Neural crest cell (in vitro differentiated cells): ENCODE results near the gene TDRD3. TPM values are rescaled to one million over a fixed set of nuclear protein-coding genes. Genes with fewer than 3 reads are reported as not detected.
A peak's percentile ranks its signal among the peaks of the same experiment; 100 is the strongest.

ENCODE experiments used
- DNase-seq: peaks from one replicate; pipeline ENCODE4 v3.0.0; 2021; ENCODE audit warnings: low read depth, mixed read lengths, low spot score
- H3K27ac Mint-ChIP-seq: one replicate; pipeline ENCODE4 v1.8.0; 2021; ENCODE audit warnings: mild to moderate bottlenecking, mixed read lengths; ENCODE audit not compliant: unreplicated experiment
- H3K27me3 Mint-ChIP-seq: 2 replicates; pipeline ENCODE4 v1.8.0; 2021; ENCODE audit warnings: low read depth, mild to moderate bottlenecking, mixed read lengths
- H3K36me3 Mint-ChIP-seq: 2 replicates; pipeline ENCODE4 v1.8.0; 2021; ENCODE audit warnings: low read depth, mild to moderate bottlenecking, mixed read lengths
- H3K4me1 Mint-ChIP-seq: 2 replicates; pipeline ENCODE4 v1.8.0; 2021; ENCODE audit warnings: mixed read lengths
- H3K4me3 Mint-ChIP-seq: one replicate; pipeline ENCODE4 v1.8.0; 2021; ENCODE audit warnings: mild to moderate bottlenecking, mixed read lengths
- H3K9me3 Mint-ChIP-seq: 2 replicates; pipeline ENCODE4 v1.8.0; 2021; ENCODE audit warnings: mixed read lengths
- total RNA-seq: library from RNA; stranded (reverse); gene quantifications from 2 replicates; pipeline ENCODE4 v1.2.1, GENCODE V29; 2021
- TF ChIP-seq, protein P1 (sequence below): fragments of 200-600 bp; sonication (generic); conservative IDR thresholded peaks from 2 replicates; pipeline ENCODE4 v1.5.0; 2021; ENCODE audit warnings: antibody characterized with exemption, mild to moderate bottlenecking

The TDRD3 gene
- total RNA-seq, 1 donor from 2014 or later = 20.3 TPM

DNA sequence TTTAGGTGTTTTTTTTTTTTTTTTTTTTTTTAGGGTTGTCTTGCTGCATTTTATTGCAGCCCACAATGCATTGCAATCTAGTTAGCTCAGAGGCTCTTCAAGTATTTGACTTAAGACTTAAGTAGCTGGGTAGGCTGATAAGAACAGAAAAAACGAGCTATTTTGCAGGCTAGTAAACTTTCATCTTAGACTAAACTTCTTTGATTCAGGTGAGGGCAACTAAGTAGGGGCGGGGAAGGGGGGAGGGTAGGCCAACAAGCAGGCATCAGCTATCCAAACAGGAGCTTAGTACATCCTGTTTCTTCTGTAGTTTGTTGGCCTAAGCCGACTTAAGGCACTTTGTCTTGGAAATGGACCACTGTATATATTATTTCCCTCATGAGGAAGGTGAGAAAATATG lies 4.9 kb upstream of the TDRD3 start:
- no peak for DNase-seq
- Mint-ChIP-seq H3K36me3 (no peaks in the 10 kb centered on the region), H3K4me3 (no peak overlapping the region), H3K9me3 (no peaks in the 10 kb centered on the region), H3K4me1 (peaks cover 7% of the 10 kb centered on the region), H3K27me3 (no peaks in the 10 kb centered on the region), H3K27ac (no peak overlapping the region)
- TF ChIP-seq, protein P1, sequence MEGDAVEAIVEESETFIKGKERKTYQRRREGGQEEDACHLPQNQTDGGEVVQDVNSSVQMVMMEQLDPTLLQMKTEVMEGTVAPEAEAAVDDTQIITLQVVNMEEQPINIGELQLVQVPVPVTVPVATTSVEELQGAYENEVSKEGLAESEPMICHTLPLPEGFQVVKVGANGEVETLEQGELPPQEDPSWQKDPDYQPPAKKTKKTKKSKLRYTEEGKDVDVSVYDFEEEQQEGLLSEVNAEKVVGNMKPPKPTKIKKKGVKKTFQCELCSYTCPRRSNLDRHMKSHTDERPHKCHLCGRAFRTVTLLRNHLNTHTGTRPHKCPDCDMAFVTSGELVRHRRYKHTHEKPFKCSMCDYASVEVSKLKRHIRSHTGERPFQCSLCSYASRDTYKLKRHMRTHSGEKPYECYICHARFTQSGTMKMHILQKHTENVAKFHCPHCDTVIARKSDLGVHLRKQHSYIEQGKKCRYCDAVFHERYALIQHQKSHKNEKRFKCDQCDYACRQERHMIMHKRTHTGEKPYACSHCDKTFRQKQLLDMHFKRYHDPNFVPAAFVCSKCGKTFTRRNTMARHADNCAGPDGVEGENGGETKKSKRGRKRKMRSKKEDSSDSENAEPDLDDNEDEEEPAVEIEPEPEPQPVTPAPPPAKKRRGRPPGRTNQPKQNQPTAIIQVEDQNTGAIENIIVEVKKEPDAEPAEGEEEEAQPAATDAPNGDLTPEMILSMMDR = no peak

DNA sequence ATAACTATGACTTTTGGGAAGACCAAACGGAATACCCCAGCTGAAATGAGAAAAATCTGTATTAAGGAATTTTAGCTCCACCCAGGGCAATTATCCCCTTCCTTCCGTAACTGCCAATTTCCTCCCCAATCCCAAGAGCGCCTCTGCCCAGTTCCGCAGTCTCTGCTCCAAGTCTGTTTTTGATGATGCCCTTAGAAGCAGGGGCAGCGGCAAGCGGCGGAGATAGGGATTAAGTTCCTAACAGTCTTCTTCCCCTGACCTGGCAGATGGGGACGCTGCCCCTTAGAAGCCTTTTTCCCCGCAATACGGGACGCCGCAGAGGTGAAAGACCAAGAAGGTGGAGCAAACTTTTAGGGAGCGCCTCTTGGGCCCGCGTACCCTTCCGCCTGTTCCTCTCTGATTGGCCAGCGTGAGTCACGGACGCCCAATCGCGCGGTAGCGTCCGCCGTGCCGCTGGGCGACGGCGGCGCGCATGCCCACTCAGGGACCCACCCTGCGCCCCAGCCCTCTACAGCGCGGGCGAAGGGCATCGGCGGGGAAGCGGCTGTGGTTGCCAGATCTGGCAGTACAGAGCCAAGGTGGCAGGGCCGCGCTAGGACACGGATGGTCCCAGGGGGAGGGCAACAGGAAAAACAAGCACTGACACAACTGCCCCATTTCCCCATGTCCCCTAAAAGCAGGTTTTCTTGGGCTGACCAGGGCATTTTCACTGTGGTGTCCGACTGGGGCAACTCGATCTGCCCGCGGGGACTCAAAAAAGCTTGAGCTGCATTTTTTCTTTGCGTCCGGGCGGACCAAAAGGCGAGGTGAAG lies 843 bp upstream of the TDRD3 start:
- peak; percentile 69 for DNase-seq
- Mint-ChIP-seq H3K27me3 (no peaks in the 10 kb centered on the region), H3K27ac (peak overlapping the region; percentile 89), H3K4me3 (peak overlapping the region; percentile 99), H3K9me3 (no peaks in the 10 kb centered on the region), H3K36me3 (no peaks in the 10 kb centered on the region), H3K4me1 (peaks cover 28% of the 10 kb centered on the region)
- TF ChIP-seq, protein P1 = no peak

DNA sequence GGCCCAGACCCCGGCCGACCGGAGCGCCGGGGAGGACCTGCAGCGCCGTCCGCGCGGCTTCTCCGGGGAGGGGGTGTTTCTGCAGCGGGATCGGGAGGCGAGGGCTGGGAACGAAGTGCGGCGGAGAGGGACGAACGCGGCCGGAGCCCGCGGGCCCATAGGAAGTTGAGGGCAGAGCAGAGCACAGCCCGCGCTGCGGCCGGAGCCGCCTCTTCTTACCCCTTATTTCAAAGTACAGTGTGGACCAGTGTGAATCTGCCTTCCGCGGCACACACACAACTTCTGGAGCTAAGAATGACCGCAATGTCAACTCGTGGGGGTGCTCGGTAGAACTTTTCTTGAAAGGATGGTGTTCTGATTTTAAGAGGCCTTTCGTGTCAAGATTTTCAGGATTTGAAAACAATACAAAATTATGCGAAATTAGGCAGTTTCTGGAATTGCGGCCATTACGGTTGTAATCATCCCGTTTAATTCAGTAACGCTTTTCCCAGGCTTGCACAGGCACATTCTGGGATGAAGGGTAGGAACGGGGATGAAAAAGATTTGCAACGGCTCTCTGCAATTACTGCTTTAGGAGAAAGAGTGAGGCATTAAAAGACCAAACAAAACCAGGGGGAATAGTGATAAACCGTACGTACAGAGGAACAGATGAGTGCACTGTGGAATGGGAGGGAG lies 821 bp downstream of the TDRD3 start:
- Mint-ChIP-seq H3K36me3 (no peaks in the 10 kb centered on the region), H3K27me3 (no peaks in the 10 kb centered on the region), H3K4me1 (peaks cover 28% of the 10 kb centered on the region), H3K27ac (peak overlapping the region; percentile 97), H3K4me3 (peak overlapping the region; percentile 97), H3K9me3 (no peaks in the 10 kb centered on the region)
- peak; percentile 56 for DNase-seq
- TF ChIP-seq, protein P1 = no peak

DNA sequence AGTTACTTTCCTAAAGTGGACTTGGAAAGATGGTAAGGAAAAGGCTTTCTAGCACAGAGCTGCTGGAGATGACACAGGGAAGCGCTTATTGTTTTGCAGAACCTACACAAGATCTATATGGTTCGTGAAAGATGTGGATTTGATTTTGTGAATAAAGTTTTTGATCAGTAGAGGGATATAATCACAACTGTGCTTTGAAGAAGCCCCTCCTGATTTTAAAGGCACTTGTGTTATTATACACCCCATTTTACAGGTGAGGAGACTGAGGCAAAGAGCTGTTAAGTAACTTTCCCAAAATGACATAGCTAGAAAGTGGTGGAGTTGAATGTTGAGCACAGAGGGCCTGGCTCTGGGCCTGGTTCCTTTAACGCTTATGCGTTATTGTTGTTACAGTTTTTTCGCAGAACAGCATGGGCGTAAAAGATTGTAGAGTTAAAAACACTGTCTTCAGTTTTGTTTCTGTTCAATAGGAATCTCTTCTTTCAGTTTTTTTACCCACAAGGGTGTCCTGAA lies 1.4 kb downstream of the TDRD3 start:
- H3K27me3 Mint-ChIP-seq = no peaks in the 10 kb centered on the region
- no peak for DNase-seq
- peak overlapping the region; percentile 97 for H3K4me3 Mint-ChIP-seq
- TF ChIP-seq, protein P1 = no peak
- H3K27ac Mint-ChIP-seq = peak overlapping the region; percentile 97
- H3K9me3 Mint-ChIP-seq = no peaks in the 10 kb centered on the region
- H3K4me1 Mint-ChIP-seq = peaks cover 28% of the 10 kb centered on the region
- no peaks in the 10 kb centered on the region for H3K36me3 Mint-ChIP-seq

DNA sequence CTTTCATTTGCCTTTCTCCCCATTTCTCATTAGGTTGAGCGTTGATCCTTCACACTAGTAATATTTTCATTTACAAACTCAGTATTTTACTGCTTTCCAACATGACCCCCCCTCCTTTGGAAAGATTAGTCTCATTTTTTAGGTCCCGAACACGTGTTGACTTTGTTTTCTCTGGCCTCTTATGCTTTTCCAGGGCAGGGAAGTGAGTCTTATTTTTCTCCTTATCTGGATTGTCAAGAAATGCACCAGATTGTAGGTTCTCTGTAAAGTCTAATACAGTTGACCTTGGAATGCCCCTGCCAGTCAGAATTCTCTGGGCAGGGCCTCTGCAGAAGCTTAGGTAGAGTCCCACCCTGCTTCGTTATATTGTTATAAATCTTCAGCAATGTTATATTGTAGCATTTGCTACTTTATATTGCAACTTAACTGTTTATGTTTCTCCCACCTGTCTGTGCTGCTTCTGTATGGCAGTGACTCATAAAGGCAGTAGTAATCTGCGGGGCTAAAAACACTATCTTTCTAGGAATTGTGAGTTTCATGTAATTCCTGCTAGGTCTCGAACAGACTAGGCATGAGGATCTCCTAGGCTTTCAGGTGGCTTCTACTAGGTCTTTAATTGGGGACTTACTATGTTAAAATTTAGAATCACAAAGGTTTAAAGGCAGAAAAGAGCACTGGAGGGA lies 2.0 kb downstream of the TDRD3 start:
- DNase-seq = no peak
- TF ChIP-seq, protein P1 = no peak
- H3K4me3 Mint-ChIP-seq = peak overlapping the region; percentile 97
- no peaks in the 10 kb centered on the region for H3K36me3 Mint-ChIP-seq
- H3K27ac Mint-ChIP-seq = no peak overlapping the region
- peaks cover 28% of the 10 kb centered on the region for H3K4me1 Mint-ChIP-seq
- H3K9me3 Mint-ChIP-seq = no peaks in the 10 kb centered on the region
- H3K27me3 Mint-ChIP-seq = no peaks in the 10 kb centered on the region
